ENCODE results near the gene HDAC4. TPM values are rescaled to one million over a fixed set of nuclear protein-coding genes. Genes with fewer than 3 reads are reported as not detected.

The HDAC4 gene
- total RNA-seq, 1 experiment from 2014 or later = 6.4 TPM

- DNase-seq (ENCODE audit: low spot score) = no peak
Observed at GRCh38 chr2:239222706-239223309, 178.0 kb downstream of the HDAC4 start.

DNA sequence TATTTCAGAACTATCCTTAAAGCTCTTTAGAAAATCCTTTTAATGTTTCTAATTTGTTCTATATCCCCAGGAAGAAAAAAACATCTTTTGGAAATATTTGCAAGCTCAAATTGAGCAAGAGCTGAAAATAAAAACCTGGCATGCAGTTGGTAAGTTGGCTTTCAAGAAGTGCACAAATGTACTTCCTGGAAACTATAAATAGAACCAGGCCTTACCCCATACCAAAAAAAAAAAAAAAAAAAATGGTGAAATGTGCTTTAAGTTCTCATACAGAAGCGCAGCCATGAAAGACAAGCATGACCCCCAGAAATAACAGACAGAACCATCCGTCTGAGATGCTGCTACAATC lies 178.5 kb downstream of the HDAC4 start:
- DNase-seq (ENCODE audit: low spot score) = no peak

- DNase-seq (ENCODE audit: low spot score) = no peak
Observed at GRCh38 chr2:239220981-239221396, 179.8 kb downstream of the HDAC4 start.

GRCh38 chr2:239220341-239220740 lies 180.5 kb downstream of the HDAC4 start:
- DNase-seq (ENCODE audit: low spot score) = no peak

- no peak for DNase-seq (ENCODE audit: low spot score)
Observed at GRCh38 chr2:239216614-239217273, 184.1 kb downstream of the HDAC4 start.

GRCh38 chr2:239215988-239216613 lies 184.7 kb downstream of the HDAC4 start:
- no peak for DNase-seq (ENCODE audit: low spot score)

- no peak for DNase-seq (ENCODE audit: low spot score)
Observed at GRCh38 chr2:239215136-239215925, 185.5 kb downstream of the HDAC4 start.

DNA sequence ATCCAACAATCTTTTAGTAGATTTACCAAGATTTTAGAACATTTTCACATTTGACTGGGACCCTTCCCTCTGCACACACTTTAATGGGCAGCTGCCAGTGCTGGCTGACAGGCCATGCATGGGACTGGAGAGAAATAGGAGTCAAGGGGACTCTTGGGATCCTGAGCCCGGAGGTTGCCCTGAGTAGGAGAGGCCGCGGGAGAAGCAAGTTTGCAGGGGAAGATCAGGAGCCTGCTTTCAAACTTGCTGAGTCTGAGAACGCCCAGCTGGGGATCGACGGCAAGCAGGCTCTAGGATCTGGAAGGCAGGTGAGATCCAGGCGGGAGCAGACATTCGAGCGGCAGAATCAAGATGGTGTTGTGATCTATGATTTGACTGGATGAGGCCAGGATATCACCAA lies 186.1 kb downstream of the HDAC4 start:
- DNase-seq (ENCODE audit: low spot score) = no peak

DNA sequence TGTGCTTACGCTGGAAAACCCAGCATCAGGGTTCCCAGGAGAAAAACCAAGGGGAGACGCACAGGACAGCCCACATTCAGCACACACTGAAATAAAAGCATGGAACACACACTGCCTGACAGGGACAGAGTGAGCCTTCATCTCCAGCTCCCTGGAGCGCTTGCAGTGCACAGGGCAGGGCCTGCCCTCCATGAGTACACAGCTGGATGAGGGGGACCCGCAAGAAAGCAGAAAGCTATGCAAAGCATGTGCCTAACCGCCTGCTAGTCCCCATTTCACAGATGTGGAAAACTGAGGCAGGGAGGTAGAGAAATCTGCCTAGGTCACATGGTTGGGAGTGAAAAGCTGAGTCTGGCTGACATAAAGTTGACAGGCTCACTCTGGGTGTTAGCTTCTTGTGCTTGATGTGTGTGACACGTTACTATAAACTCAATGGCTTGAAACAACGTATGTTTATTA lies 187.1 kb downstream of the HDAC4 start:
- no peak for DNase-seq (ENCODE audit: low spot score)

DNA sequence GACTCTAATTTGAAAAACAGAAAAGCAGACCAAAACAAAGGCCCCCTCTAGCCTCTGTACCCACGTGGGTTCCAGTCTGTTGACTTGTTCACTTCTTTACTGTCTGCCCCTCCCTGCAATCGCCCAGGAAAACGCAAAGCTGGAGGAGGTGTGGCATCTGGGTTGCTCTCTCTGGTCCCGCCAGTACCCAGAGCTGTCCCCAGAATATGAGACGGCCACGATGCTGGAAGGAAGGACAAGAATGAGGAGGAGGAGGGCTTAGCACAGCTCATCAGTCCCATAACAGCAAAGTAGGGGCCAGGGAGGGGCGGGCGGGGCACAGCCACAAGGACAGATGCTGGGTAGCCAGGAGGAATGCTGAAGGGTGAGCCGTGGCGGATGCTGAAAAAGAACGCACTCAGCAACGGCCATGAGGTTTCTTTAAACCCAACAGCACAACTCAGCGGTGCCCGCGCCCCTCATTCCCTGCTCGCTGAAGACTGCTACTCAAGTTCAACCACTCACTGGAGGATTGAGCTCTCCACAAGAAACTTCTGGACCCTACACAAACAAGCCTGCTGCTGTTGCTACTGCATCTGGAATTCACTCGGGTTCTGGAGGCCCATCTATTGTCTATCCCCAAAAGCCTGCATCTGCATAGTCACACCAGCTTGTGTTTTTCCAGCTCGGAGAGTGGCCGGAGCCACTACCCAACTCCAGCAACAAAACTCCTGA lies 187.7 kb downstream of the HDAC4 start:
- no peak for DNase-seq (ENCODE audit: low spot score)

- DNase-seq (ENCODE audit: low spot score) = no peak
Observed at GRCh38 chr2:239212121-239212928, 188.5 kb downstream of the HDAC4 start.

DNA sequence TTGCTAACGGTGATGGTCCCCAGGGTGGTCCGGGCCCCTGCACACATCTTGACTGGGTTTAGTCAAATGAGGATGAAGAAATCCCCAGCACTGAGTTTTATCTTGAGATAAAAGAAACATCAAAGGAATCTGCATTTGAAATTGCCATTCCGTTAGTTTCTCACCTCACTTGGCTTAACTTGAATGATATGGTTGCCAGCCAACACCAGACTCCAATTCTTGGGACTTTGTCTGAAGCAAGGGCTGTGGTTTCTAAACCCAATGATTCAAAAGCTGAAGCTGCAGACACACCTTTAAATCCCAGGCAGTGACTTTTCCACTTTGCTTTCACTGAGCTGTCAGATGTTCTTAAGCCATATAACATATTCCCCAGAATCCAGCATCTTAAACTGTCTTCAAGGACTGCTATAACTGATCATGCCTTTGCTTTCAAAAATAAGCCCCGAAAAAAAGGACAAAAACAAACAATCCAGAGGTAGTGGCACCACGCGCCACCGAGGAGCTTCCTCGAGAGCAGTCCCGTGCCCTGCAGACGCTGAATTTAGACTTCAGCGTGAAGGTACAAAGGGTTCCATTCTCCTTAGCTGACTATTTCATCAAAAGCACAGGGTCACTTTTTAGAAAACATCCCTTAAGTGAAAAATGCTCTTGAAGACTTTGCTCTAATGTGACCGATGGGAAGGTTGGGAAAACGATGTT lies 189.3 kb downstream of the HDAC4 start:
- DNase-seq (ENCODE audit: low spot score) = no peak

GRCh38 chr2:239209783-239210182 lies 191.0 kb downstream of the HDAC4 start:
- no peak for DNase-seq (ENCODE audit: low spot score)

- DNase-seq (ENCODE audit: low spot score) = no peak
Observed at GRCh38 chr2:239208465-239209180, 192.2 kb downstream of the HDAC4 start.

DNA sequence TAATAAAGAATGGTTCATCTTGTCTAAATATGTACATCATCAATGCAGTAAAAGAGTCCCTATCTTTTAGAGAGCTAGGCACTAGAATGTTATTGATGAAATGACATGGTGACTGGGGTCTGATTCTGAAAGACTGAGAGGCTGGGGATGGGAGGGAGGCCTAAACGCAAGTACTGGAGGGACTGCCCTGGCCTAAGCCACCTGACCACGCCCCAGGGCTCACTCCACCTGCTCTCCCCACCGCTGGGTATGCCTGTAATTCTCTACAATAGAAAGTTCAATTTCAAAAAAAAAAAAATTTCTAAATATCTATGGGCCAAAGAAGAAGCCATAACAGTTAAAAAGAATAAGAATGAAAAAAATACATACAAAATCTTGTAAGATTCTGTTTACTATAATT lies 194.0 kb downstream of the HDAC4 start:
- DNase-seq (ENCODE audit: low spot score) = no peak

GRCh38 chr2:239206042-239206441 lies 194.8 kb downstream of the HDAC4 start:
- DNase-seq (ENCODE audit: low spot score) = no peak

- no peak for DNase-seq (ENCODE audit: low spot score)
Observed at GRCh38 chr2:239204876-239205468, 195.8 kb downstream of the HDAC4 start.

GRCh38 chr2:239204136-239204875 lies 196.5 kb downstream of the HDAC4 start:
- no peak for DNase-seq (ENCODE audit: low spot score)

All from H4 (cell line).